ENCODE results near the gene ASB3.

DNA sequence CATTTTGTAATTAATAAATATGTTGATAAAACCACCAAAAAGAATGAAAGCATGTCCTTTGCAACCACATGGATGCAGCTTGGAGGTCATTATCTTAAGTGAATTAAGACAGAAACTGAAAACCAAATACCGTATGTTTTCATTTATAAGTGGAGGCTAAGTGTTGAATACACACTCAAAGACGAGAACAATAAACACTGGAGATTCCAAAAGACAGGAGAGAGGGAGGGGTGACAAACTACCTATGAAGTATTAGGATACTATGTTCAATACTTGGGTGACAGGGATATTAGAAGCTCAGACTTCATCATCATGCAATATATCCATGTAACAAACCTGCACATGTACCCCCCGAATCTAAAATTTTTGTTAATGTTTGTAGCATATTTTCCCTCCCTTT lies 7.1 kb upstream of the ASB3 start:
- TF ChIP-seq, protein P1, sequence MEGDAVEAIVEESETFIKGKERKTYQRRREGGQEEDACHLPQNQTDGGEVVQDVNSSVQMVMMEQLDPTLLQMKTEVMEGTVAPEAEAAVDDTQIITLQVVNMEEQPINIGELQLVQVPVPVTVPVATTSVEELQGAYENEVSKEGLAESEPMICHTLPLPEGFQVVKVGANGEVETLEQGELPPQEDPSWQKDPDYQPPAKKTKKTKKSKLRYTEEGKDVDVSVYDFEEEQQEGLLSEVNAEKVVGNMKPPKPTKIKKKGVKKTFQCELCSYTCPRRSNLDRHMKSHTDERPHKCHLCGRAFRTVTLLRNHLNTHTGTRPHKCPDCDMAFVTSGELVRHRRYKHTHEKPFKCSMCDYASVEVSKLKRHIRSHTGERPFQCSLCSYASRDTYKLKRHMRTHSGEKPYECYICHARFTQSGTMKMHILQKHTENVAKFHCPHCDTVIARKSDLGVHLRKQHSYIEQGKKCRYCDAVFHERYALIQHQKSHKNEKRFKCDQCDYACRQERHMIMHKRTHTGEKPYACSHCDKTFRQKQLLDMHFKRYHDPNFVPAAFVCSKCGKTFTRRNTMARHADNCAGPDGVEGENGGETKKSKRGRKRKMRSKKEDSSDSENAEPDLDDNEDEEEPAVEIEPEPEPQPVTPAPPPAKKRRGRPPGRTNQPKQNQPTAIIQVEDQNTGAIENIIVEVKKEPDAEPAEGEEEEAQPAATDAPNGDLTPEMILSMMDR (IDR thresholded peaks at IDR 0.05; ENCODE audit: extremely low read depth in 1 of 2, insufficient read depth in 1 of 2, low read depth in 1 of 2, low read length in 2 of 2) = no peak
- TF ChIP-seq MYC (IDR thresholded peaks at IDR 0.05; ENCODE audit: low read depth, low read length) = no peak
- no peak for TF ChIP-seq POLR2A (IDR thresholded peaks at IDR 0.05; ENCODE audit: low read depth, low read length)
- TF ChIP-seq POLR2AphosphoS5 (IDR thresholded peaks at IDR 0.05; ENCODE audit: insufficient read depth, low read depth, low read length) = no peak
- TF ChIP-seq, protein P2, sequence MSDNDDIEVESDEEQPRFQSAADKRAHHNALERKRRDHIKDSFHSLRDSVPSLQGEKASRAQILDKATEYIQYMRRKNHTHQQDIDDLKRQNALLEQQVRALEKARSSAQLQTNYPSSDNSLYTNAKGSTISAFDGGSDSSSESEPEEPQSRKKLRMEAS (IDR thresholded peaks at IDR 0.05; ENCODE audit: insufficient read depth, insufficient read length) = no peak
- TF ChIP-seq GATA2 (IDR thresholded peaks at IDR 0.05; ENCODE audit: insufficient read depth, insufficient read length, low read depth, low read length) = no peak
- TF ChIP-seq EZH2 (IDR thresholded peaks at IDR 0.05; ENCODE audit: borderline replicate concordance, low read depth, low read length, severe bottlenecking) = no peak

All from endothelial cell of umbilical vein (primary cell).